Endothelial cell of umbilical vein (primary cell): ENCODE results near the gene CNIH1.

ENCODE experiments used
- CTCF ChIP-seq, 2 donors: IDR thresholded peaks; 1 replicate in 1 of 2; 2 replicates in 1 of 2; pipeline ENCODE4 v1.5.1; 2011; ENCODE audit warnings: low read length in 2 of 2, mild to moderate bottlenecking in 2 of 2, moderate library complexity in 2 of 2, control low read depth in 1 of 2, inconsistent platforms in 1 of 2, low read depth in 1 of 2; ENCODE audit not compliant: insufficient read depth in 1 of 2; ENCODE audit errors: extremely low read depth in 1 of 2
- EZH2 ChIP-seq: IDR thresholded peaks from 2 replicates; pipeline ENCODE4 v1.6.1; 2012; ENCODE audit warnings: borderline replicate concordance, low read depth, mild to moderate bottlenecking, moderate library complexity, low read length, inconsistent platforms; ENCODE audit not compliant: severe bottlenecking
- FOS ChIP-seq: IDR thresholded peaks from 2 replicates; pipeline ENCODE4 v1.6.1; 2011; ENCODE audit warnings: mild to moderate bottlenecking, low read length, moderate library complexity, borderline replicate concordance; ENCODE audit not compliant: insufficient read depth
- GATA2 ChIP-seq: IDR thresholded peaks from 2 replicates; pipeline ENCODE4 v1.7.0; 2011; ENCODE audit warnings: low read depth, mild to moderate bottlenecking, moderate library complexity, mixed read lengths, low read length; ENCODE audit not compliant: insufficient read length, insufficient read depth
- MYC ChIP-seq: IDR thresholded peaks from one replicate; pipeline ENCODE4 v1.6.1; 2011; ENCODE audit warnings: mild to moderate bottlenecking, low read depth, low read length
- POLR2A ChIP-seq: IDR thresholded peaks from 2 replicates; pipeline ENCODE4 v1.6.1; 2012; ENCODE audit warnings: low read depth, mild to moderate bottlenecking, control low read depth, low read length
- POLR2AphosphoS5 ChIP-seq: IDR thresholded peaks from 2 replicates; pipeline ENCODE4 v1.6.1; 2012; ENCODE audit warnings: low read depth, mild to moderate bottlenecking, control low read depth, low read length, moderate library complexity; ENCODE audit not compliant: insufficient read depth

GRCh38 chr14:54465654-54466053, 24.5 kb upstream of the CNIH1 start:
- TF ChIP-seq EZH2 (no peak), CTCF (IDR thresholded peaks at IDR 0.05; ENCODE audit: extremely low read depth in 1 of 2, insufficient read depth in 1 of 2, low read depth in 1 of 2, low read length in 2 of 2) (no peak), FOS (no peak), POLR2A (no peak), POLR2AphosphoS5 (no peak), MYC (no peak), GATA2 (no peak)
